ENCODE measurements around the gene BCR.

Gene BCR

GRCh38 chr22:23259916-23260644 lies 79.8 kb downstream of the BCR start:
- no peak for TF ChIP-seq CTCF (IDR thresholded peaks at IDR 0.05; ENCODE audit: low read depth, low read length)
- in situ Hi-C loops (cut with HindIII; ENCODE audit: low sequenced_read_pairs): no loop called here
- DNase-seq (ENCODE audit: low read depth, low spot score): no peak

GRCh38 chr22:23260645-23261581 lies 80.6 kb downstream of the BCR start:
- in situ Hi-C loops (cut with HindIII; ENCODE audit: low sequenced_read_pairs): no loop called here

More at GRCh38 chr22:23259916-23260644, 79.8 kb downstream of the BCR start:
- no peak overlapping the region for H3K4me3 ChIP-seq (ENCODE audit: low read depth, low read length)

GRCh38 chr22:23261900-23262450 lies 81.7 kb downstream of the BCR start:
- no peak for DNase-seq (ENCODE audit: low read depth, low spot score)
- in situ Hi-C loops (cut with HindIII; ENCODE audit: low sequenced_read_pairs): no loop called here
- no peak for TF ChIP-seq CTCF (IDR thresholded peaks at IDR 0.05; ENCODE audit: low read depth, low read length)
- no peak overlapping the region for H3K4me3 ChIP-seq (ENCODE audit: low read depth, low read length)

More at GRCh38 chr22:23260645-23261581, 80.6 kb downstream of the BCR start:
- no peak for DNase-seq (ENCODE audit: low read depth, low spot score)
- no peak for TF ChIP-seq CTCF (IDR thresholded peaks at IDR 0.05; ENCODE audit: low read depth, low read length)
- H3K4me3 ChIP-seq (ENCODE audit: low read depth, low read length): no peak overlapping the region

- no peak overlapping the region for H3K4me3 ChIP-seq (ENCODE audit: low read depth, low read length)
- no peak for TF ChIP-seq CTCF (IDR thresholded peaks at IDR 0.05; ENCODE audit: low read depth, low read length)
- no peak for DNase-seq (ENCODE audit: low read depth, low spot score)
- in situ Hi-C loops (cut with HindIII; ENCODE audit: low sequenced_read_pairs): no loop called here
These were observed 82.4 kb downstream of the BCR start for GRCh38 chr22:23262518-23263332.

GRCh38 chr22:23263651-23264555 lies 83.6 kb downstream of the BCR start:
- in situ Hi-C loops (cut with HindIII; ENCODE audit: low sequenced_read_pairs): no loop called here
- TF ChIP-seq CTCF (IDR thresholded peaks at IDR 0.05; ENCODE audit: low read depth, low read length): no peak
- no peak overlapping the region for H3K4me3 ChIP-seq (ENCODE audit: low read depth, low read length)
- DNase-seq (ENCODE audit: low read depth, low spot score): no peak
